Nephron progenitor cell (in vitro differentiated cells): ENCODE measurements around the gene IQGAP2.
A peak's percentile ranks its signal among the peaks of the same experiment; 100 is the strongest.
"Not testable (repeated sequence)": the region's sequence is repeated elsewhere in the genome, so short reads cannot be mapped to it uniquely, and the experiment has no call there.

ENCODE experiments used
- DNase-seq: peaks from one replicate; pipeline ENCODE4 v3.0.0; 2021
- H3K27ac Mint-ChIP-seq: 2 replicates; pipeline ENCODE4 v1.8.0; 2021; ENCODE audit warnings: mild to moderate bottlenecking, moderate library complexity, mixed read lengths
- H3K27me3 Mint-ChIP-seq: 2 replicates; pipeline ENCODE4 v1.8.0; 2021; ENCODE audit warnings: mild to moderate bottlenecking, low read depth, mixed read lengths; ENCODE audit not compliant: poor library complexity
- H3K36me3 Mint-ChIP-seq: 2 replicates; pipeline ENCODE4 v1.8.0; 2021; ENCODE audit warnings: low read depth, mixed read lengths
- H3K4me1 Mint-ChIP-seq: 2 replicates; pipeline ENCODE4 v1.8.0; 2021; ENCODE audit warnings: mixed read lengths
- H3K4me3 Mint-ChIP-seq: 2 replicates; pipeline ENCODE4 v1.8.0; 2021; ENCODE audit warnings: mild to moderate bottlenecking, moderate library complexity, mixed read lengths
- H3K9me3 Mint-ChIP-seq: 2 replicates; pipeline ENCODE4 v1.8.0; 2021; ENCODE audit warnings: mild to moderate bottlenecking, moderate library complexity, mixed read lengths
- CTCF ChIP-seq: fragments of 200-600 bp; sonication (generic); IDR thresholded peaks from 2 replicates; pipeline ENCODE4 v1.5.0; 2021; ENCODE audit warnings: antibody characterized with exemption

Gene IQGAP2

GRCh38 chr5:76365561-76365960, 37.5 kb upstream of the IQGAP2 start:
- Mint-ChIP-seq H3K4me1 (peaks cover 52% of the 10 kb centered on the region), H3K36me3 (no peaks in the 10 kb centered on the region), H3K27me3 (peaks cover 3% of the 10 kb centered on the region), H3K27ac (no peak overlapping the region), H3K9me3 (no peaks in the 10 kb centered on the region), H3K4me3 (no peak overlapping the region)
- no peak for TF ChIP-seq CTCF
- DNase-seq: no peak

- H3K36me3 Mint-ChIP-seq: no peaks in the 10 kb centered on the region
- H3K4me1 Mint-ChIP-seq: peaks cover 52% of the 10 kb centered on the region
- TF ChIP-seq CTCF: no peak
- no peak overlapping the region for H3K27ac Mint-ChIP-seq
- H3K27me3 Mint-ChIP-seq: peaks cover 3% of the 10 kb centered on the region
- H3K9me3 Mint-ChIP-seq: no peaks in the 10 kb centered on the region
- DNase-seq: no peak
- H3K4me3 Mint-ChIP-seq: no peak overlapping the region
Observed at GRCh38 chr5:76366596-76366995, 36.5 kb upstream of the IQGAP2 start.

GRCh38 chr5:76367623-76368371, 35.3 kb upstream of the IQGAP2 start:
- Mint-ChIP-seq H3K9me3 (no peaks in the 10 kb centered on the region), H3K27ac (no peak overlapping the region), H3K4me3 (no peak overlapping the region), H3K4me1 (peaks cover 51% of the 10 kb centered on the region), H3K36me3 (no peaks in the 10 kb centered on the region), H3K27me3 (peaks cover 3% of the 10 kb centered on the region)
- no peak for DNase-seq
- no peak for TF ChIP-seq CTCF

GRCh38 chr5:76368941-76369340, 34.1 kb upstream of the IQGAP2 start:
- no peaks in the 10 kb centered on the region for H3K27me3 Mint-ChIP-seq
- H3K9me3 Mint-ChIP-seq: no peaks in the 10 kb centered on the region
- peaks cover 44% of the 10 kb centered on the region for H3K4me1 Mint-ChIP-seq
- DNase-seq: no peak
- no peak overlapping the region for H3K4me3 Mint-ChIP-seq
- H3K27ac Mint-ChIP-seq: peak overlapping the region; percentile 16
- TF ChIP-seq CTCF: no peak
- no peaks in the 10 kb centered on the region for H3K36me3 Mint-ChIP-seq

- not testable (repeated sequence) for H3K4me3 Mint-ChIP-seq, DNase-seq, H3K9me3 Mint-ChIP-seq, H3K27me3 Mint-ChIP-seq, H3K36me3 Mint-ChIP-seq
- peak overlapping the region; percentile 59 for H3K27ac Mint-ChIP-seq
- peaks cover 40% of the 10 kb centered on the region for H3K4me1 Mint-ChIP-seq
Observed at GRCh38 chr5:76369668-76370067, 33.4 kb upstream of the IQGAP2 start.

- TF ChIP-seq CTCF: no peak
- H3K27ac Mint-ChIP-seq: no peak overlapping the region
- no peak for DNase-seq
- H3K4me3 Mint-ChIP-seq: no peak overlapping the region
- peaks cover 32% of the 10 kb centered on the region for H3K4me1 Mint-ChIP-seq
- H3K36me3 Mint-ChIP-seq: no peaks in the 10 kb centered on the region
- no peaks in the 10 kb centered on the region for H3K27me3 Mint-ChIP-seq
- no peaks in the 10 kb centered on the region for H3K9me3 Mint-ChIP-seq
Observed at GRCh38 chr5:76371960-76372322, 31.1 kb upstream of the IQGAP2 start.
